PC-3 (cell line): ENCODE results near the gene ARHGAP22.

Source experiments
- CTCF ChIP-seq: fragments of 300-600 bp; sonication (generic); conservative IDR thresholded peaks from 2 replicates; pipeline ENCODE4 v1.5.1; 2017; ENCODE audit warnings: antibody characterized with exemption, low read depth, mild to moderate bottlenecking, low read length
- EZH2 ChIP-seq: fragments of 300-600 bp; sonication (generic); IDR thresholded peaks from one replicate; pipeline ENCODE4 v1.6.1; 2017; ENCODE audit warnings: antibody characterized with exemption, mild to moderate bottlenecking, low read length; ENCODE audit not compliant: unreplicated experiment
- EZH2phosphoT487 ChIP-seq: fragments of 300-600 bp; sonication (generic); IDR thresholded peaks from 2 replicates; pipeline ENCODE4 v1.6.1; 2018; ENCODE audit warnings: mild to moderate bottlenecking, antibody characterized with exemption, low read length, borderline replicate concordance

- TF ChIP-seq EZH2 (no peak), CTCF (no peak), EZH2phosphoT487 (no peak)
These were observed 82.7 kb downstream of the ARHGAP22 start for GRCh38 chr10:48522011-48522765.
